ENCODE measurements around the gene DAZAP1. TPM values are rescaled to one million over a fixed set of nuclear protein-coding genes. Genes with fewer than 3 reads are reported as not detected.

The DAZAP1 gene
- polyA plus RNA-seq, 1 of the 3 experiments (the other 2 are of a cell fraction), result 54.3 TPM

DNA sequence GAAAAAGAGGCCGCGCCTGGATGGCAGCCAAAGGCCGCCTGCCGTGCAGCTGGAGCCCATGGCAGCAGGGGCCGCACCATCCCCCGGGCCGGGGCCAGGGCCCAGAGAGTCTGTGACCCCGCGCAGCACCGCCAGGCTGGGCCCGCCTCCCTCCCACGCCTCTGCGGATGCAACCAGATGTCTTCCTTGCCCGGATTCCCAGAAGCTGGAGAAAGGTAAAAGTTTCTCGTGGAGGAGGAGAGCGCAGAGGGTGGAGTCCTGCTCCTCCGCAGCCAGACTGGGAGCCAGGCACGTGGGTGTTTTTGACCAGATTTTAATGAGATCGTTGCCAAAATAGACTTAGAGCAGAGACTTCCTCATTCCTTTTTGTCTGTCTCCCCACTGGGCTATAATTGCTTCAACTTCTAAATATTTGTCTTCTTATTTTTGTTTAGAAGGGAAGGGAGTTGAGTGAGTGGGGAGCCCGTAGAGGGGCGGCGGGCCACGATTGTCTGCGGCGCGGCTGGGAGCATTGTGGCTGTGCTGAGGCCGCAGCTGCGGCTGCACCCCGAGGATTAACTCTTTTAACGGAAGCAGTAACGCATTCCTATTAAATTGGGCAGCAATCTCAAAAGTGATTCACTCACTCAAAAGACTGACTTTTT is 46.4 kb upstream of the DAZAP1 start (continued):
- TF ChIP-seq, protein P1, sequence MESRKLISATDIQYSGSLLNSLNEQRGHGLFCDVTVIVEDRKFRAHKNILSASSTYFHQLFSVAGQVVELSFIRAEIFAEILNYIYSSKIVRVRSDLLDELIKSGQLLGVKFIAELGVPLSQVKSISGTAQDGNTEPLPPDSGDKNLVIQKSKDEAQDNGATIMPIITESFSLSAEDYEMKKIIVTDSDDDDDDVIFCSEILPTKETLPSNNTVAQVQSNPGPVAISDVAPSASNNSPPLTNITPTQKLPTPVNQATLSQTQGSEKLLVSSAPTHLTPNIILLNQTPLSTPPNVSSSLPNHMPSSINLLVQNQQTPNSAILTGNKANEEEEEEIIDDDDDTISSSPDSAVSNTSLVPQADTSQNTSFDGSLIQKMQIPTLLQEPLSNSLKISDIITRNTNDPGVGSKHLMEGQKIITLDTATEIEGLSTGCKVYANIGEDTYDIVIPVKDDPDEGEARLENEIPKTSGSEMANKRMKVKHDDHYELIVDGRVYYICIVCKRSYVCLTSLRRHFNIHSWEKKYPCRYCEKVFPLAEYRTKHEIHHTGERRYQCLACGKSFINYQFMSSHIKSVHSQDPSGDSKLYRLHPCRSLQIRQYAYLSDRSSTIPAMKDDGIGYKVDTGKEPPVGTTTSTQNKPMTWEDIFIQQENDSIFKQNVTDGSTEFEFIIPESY (IDR thresholded peaks at IDR 0.05; ENCODE audit: borderline replicate concordance, low read depth), result no peak
- TF ChIP-seq JUND (IDR thresholded peaks at IDR 0.05) (no peak), YY1 (IDR thresholded peaks at IDR 0.05; ENCODE audit: low read depth) (no peak), TCF12 (IDR thresholded peaks at IDR 0.05) (peak; percentile 42), FOSL2 (IDR thresholded peaks at IDR 0.05; ENCODE audit: borderline replicate concordance, low read depth) (no peak), MXI1 (IDR thresholded peaks at IDR 0.05; ENCODE audit: low read depth, low read length) (peak; percentile 87), RCOR1 (IDR thresholded peaks at IDR 0.05; ENCODE audit: low read length) (peak; percentile 57; the same call in 1 of the 2 replicates), RAD21 (IDR thresholded peaks at IDR 0.05; ENCODE audit: low read length) (peak; percentile 10; the same call in 1 of the 2 replicates), GATA2 (CRISPR knock-in tag; IDR thresholded peaks at IDR 0.05) (no peak)
- TF ChIP-seq, protein P2, sequence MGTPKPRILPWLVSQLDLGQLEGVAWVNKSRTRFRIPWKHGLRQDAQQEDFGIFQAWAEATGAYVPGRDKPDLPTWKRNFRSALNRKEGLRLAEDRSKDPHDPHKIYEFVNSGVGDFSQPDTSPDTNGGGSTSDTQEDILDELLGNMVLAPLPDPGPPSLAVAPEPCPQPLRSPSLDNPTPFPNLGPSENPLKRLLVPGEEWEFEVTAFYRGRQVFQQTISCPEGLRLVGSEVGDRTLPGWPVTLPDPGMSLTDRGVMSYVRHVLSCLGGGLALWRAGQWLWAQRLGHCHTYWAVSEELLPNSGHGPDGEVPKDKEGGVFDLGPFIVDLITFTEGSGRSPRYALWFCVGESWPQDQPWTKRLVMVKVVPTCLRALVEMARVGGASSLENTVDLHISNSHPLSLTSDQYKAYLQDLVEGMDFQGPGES (IDR thresholded peaks at IDR 0.05; ENCODE audit: low read depth, low read length), result no peak

DNA sequence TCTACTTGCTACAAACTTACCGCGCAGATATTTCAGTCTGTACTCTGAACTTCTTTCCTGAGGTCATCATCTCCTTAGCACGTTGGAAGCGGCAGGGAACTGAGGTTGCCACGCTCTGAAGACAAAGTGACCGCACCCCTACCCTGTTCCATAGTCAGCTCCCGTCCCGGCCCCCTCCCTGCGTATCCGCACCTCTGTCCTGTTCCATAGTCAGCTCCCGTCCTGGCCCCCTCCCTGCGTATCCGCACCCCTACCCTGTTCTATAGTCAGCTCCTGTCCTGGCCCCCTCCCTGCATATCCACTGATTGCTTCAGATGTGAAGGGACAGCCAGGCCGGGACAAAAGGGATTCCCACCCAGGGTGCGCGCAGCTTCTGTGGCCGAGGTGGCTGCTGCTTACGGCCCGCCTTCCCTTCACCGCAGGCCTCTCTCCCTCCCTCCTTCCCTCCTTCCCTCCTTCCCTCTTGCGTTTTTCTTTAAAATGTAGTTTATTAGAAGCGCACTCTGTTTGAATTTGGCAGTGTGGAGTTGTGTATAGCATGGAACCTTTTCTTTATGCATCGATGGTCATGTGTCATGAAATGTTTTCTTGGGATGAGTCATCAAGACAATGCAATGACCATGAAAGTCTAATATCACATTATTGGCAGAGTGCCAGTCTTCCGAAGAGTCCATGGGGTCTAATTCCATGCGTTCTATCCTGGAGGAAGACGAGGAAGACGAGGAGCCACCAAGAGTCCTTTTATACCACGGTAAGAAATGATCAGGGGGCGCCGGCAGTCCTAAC is 45.6 kb upstream of the DAZAP1 start:
- Histone ChIP-seq H3K9me3 (no peaks in the 10 kb centered on the region), H3K4me1 (ENCODE audit: control insufficient read depth in 1 of 2, insufficient read depth in 2 of 2, low read depth in 1 of 2, low read length in 1 of 2) (peaks cover 24 to 25% of the 10 kb centered on the region in 2 experiments), H3K9ac (peak overlapping the region; percentile 35; the same call in 1 of the 2 replicates), H2AFZ (ENCODE audit: low read depth) (no peak overlapping the region), H3F3A (replicated peaks; ENCODE audit: insufficient read depth) (peaks cover 39% of the 10 kb centered on the region), H3K9me2 (no peaks in the 10 kb centered on the region), H3K4me3 (ENCODE audit: low read depth in 2 of 2, low read length in 1 of 2) (peak overlapping the region; percentile 28 to 52), H3K36me3 (replicated peaks in 1 of 2; ENCODE audit: control insufficient read depth in 1 of 2, insufficient read depth in 2 of 2, low read length in 1 of 2) (peaks cover 58 to 76% of the 10 kb centered on the region in 2 experiments), H3K4me2 (peak overlapping the region; percentile 86), H3K27me3 (ENCODE audit: insufficient read depth) (no peaks in the 10 kb centered on the region), H4K20me1 (ENCODE audit: insufficient read depth) (no peaks in the 10 kb centered on the region), H3K27ac (ENCODE audit: low read depth in 2 of 2, low read length in 1 of 2) (peak overlapping the region; percentile 62 to 92), H3K79me2 (ENCODE audit: insufficient read depth) (peaks cover 24% of the 10 kb centered on the region; the same call in 1 of the 2 replicates)
- peak; percentile 61; the same call in 1 of the 2 replicates for TF ChIP-seq FOSL2 (IDR thresholded peaks at IDR 0.05; ENCODE audit: borderline replicate concordance, low read depth)
- peak; percentile 63; the same call in 1 of the 2 replicates for TF ChIP-seq NFIC (IDR thresholded peaks at IDR 0.05; ENCODE audit: borderline replicate concordance)
- TF ChIP-seq JUND (IDR thresholded peaks at IDR 0.05), result 0 out of 2 replicates have a peak, but pooled peaks have one; percentile 33
- TF ChIP-seq, protein P3, sequence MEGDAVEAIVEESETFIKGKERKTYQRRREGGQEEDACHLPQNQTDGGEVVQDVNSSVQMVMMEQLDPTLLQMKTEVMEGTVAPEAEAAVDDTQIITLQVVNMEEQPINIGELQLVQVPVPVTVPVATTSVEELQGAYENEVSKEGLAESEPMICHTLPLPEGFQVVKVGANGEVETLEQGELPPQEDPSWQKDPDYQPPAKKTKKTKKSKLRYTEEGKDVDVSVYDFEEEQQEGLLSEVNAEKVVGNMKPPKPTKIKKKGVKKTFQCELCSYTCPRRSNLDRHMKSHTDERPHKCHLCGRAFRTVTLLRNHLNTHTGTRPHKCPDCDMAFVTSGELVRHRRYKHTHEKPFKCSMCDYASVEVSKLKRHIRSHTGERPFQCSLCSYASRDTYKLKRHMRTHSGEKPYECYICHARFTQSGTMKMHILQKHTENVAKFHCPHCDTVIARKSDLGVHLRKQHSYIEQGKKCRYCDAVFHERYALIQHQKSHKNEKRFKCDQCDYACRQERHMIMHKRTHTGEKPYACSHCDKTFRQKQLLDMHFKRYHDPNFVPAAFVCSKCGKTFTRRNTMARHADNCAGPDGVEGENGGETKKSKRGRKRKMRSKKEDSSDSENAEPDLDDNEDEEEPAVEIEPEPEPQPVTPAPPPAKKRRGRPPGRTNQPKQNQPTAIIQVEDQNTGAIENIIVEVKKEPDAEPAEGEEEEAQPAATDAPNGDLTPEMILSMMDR (IDR thresholded peaks at IDR 0.05), result no peak
- TF ChIP-seq SMC3 (IDR thresholded peaks at IDR 0.05; ENCODE audit: low read depth, low read length), result no peak
- ChIA-PET CTCF (interaction anchor here (1.7 to 2.7 kb wide), 4 partner anchors 10 to 82 kb away, joined by 4 to 23 read pairs (median 13); no protein-coding TSS in a partner anchor), POLR2A (interaction anchor here (0.9 kb wide), 1 partner anchor 44 kb away, joined by 3 read pairs; no protein-coding TSS in a partner anchor)
- 80% methylated on average over 30 of the region's 30 CpGs for WGBS (ENCODE audit: low lambda C conversion rate)
- no peak for DNase-seq

All from SK-N-SH (cell line).